ENCODE data around the gene SRRM2.

GRCh38 chr16:2724088-2724676, 28.3 kb upstream of the SRRM2 start:
- TF ChIP-seq CTCF (IDR thresholded peaks at IDR 0.05) (no peak), POLR2A (IDR thresholded peaks at IDR 0.05) (no peak)
